Measurements from ENCODE around the gene HIPK2. TPM values are rescaled to one million over a fixed set of nuclear protein-coding genes. Genes with fewer than 3 reads are reported as not detected.

Gene HIPK2
- total RNA-seq, 6 donors from 2014 or later = 38.6 to 59.6 (median 45.9) TPM

- no peak for ATAC-seq (ENCODE audit: low FRiP score in 2 of 2)
- H3K36me3 ChIP-seq = peaks cover 21 to 80% (median 33%) of the 10 kb centered on the region in 4 donors
Observed at GRCh38 chr7:139610595-139610994, 167.2 kb downstream of the HIPK2 start.

GRCh38 chr7:139603896-139604295, 173.9 kb downstream of the HIPK2 start:
- WGBS, 2 donors = 73 to 88% methylated on average over 5 of the region's 5 CpGs
- no peak for ATAC-seq (ENCODE audit: low FRiP score in 2 of 2)
- H3K27ac ChIP-seq = no peak overlapping the region
- no peaks in the 10 kb centered on the region for H3K9me3 ChIP-seq
- H3K27me3 ChIP-seq = no peaks in the 10 kb centered on the region
- H3K4me1 ChIP-seq = no peaks in the 10 kb centered on the region
- DNase-seq = no peak
- H3K36me3 ChIP-seq = peaks cover 8 to 74% (median 43%) of the 10 kb centered on the region in 4 donors
- no peak overlapping the region for H3K4me3 ChIP-seq
- TF ChIP-seq, protein P1, sequence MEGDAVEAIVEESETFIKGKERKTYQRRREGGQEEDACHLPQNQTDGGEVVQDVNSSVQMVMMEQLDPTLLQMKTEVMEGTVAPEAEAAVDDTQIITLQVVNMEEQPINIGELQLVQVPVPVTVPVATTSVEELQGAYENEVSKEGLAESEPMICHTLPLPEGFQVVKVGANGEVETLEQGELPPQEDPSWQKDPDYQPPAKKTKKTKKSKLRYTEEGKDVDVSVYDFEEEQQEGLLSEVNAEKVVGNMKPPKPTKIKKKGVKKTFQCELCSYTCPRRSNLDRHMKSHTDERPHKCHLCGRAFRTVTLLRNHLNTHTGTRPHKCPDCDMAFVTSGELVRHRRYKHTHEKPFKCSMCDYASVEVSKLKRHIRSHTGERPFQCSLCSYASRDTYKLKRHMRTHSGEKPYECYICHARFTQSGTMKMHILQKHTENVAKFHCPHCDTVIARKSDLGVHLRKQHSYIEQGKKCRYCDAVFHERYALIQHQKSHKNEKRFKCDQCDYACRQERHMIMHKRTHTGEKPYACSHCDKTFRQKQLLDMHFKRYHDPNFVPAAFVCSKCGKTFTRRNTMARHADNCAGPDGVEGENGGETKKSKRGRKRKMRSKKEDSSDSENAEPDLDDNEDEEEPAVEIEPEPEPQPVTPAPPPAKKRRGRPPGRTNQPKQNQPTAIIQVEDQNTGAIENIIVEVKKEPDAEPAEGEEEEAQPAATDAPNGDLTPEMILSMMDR (IDR thresholded peaks at IDR 0.05) = no peak
- no peak for TF ChIP-seq POLR2A (IDR thresholded peaks at IDR 0.05)

More at GRCh38 chr7:139610595-139610994, 167.2 kb downstream of the HIPK2 start:
- H3K4me3 ChIP-seq = no peak overlapping the region
- no peaks in the 10 kb centered on the region for H3K9me3 ChIP-seq
- no peak for DNase-seq
- H3K4me1 ChIP-seq = no peaks in the 10 kb centered on the region
- H3K27ac ChIP-seq = no peak overlapping the region
- 93 to 95% methylated on average over 5 of the region's 5 CpGs for WGBS, 2 donors
- TF ChIP-seq, protein P1 (IDR thresholded peaks at IDR 0.05) = no peak
- TF ChIP-seq POLR2AphosphoS5 (IDR thresholded peaks at IDR 0.05) (no peak), EP300 (IDR thresholded peaks at IDR 0.05) (no peak), POLR2A (IDR thresholded peaks at IDR 0.05) (no peak)
- no peaks in the 10 kb centered on the region for H3K27me3 ChIP-seq

DNA sequence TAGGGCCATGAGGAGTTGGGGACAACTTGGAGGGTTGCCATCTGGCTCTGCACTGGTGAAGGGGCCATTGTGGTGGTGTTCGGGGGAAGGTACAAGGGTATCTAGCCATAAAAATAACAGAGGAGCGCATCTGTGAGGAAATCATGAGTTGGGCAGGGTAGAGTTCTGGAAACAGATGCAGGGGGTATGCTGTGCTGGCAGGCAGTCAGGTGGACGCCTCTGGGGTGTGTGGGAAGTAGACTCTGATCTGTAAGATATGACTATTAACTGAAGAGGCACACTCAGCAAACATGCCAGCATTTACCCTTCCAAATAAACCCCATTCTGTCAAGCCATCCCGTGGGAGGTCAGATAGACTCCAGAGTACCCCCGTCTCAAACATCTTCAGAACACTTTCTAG, 174.5 kb downstream of the HIPK2 start:
- TF ChIP-seq, protein P1 (IDR thresholded peaks at IDR 0.05) = no peak
- no peak for TF ChIP-seq POLR2AphosphoS5 (IDR thresholded peaks at IDR 0.05)
- 84 to 87% methylated on average over 5 of the region's 5 CpGs for WGBS, 2 donors
- Histone ChIP-seq H3K9me3 (no peaks in the 10 kb centered on the region), H3K36me3 (peaks cover 8 to 80% (median 44%) of the 10 kb centered on the region in 4 donors), H3K4me3 (no peak overlapping the region), H3K27me3 (no peaks in the 10 kb centered on the region), H3K27ac (no peak overlapping the region), H3K4me1 (no peaks in the 10 kb centered on the region)
- ATAC-seq (ENCODE audit: low FRiP score in 2 of 2) (no peak), DNase-seq (no peak)

GRCh38 chr7:139602143-139602722, 175.6 kb downstream of the HIPK2 start:
- Histone ChIP-seq H3K27me3 (no peaks in the 10 kb centered on the region), H3K27ac (no peak overlapping the region), H3K4me1 (no peaks in the 10 kb centered on the region), H3K9me3 (no peaks in the 10 kb centered on the region), H3K36me3 (peaks cover 8 to 83% (median 47%) of the 10 kb centered on the region in 4 donors), H3K4me3 (no peak overlapping the region)
- DNase-seq = no peak
- TF ChIP-seq EP300 (IDR thresholded peaks at IDR 0.05) = no peak
- TF ChIP-seq, protein P1 (IDR thresholded peaks at IDR 0.05) = peak in 3 of 6 experiments; percentile 29 to 40 (median 40)
- no peak for ATAC-seq (ENCODE audit: low FRiP score in 2 of 2)
- WGBS, 2 donors = 72 to 77% methylated on average over 7 of the region's 7 CpGs

DNA sequence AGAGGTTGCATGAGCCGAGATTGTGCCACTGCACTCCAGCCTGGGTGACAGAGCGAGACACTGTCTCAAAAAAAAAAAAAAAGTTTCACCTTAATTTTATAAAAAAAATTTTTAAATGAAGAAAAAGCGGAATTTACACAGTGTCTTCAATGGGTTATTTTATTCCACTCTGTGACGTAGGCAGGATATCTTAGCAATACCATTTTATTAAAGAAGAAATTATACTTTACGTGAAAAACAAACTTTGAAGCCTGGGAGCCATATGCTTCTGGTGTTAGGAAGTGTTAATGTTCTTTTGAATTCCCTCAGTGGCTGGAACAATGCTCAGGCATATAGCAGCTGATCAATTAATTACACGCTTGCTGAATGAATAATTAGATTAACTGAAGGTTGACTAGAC, 176.6 kb downstream of the HIPK2 start:
- Histone ChIP-seq H3K4me3 (no peak overlapping the region), H3K4me1 (no peaks in the 10 kb centered on the region), H3K27ac (no peak overlapping the region), H3K9me3 (no peaks in the 10 kb centered on the region), H3K36me3 (peaks cover 13 to 92% (median 56%) of the 10 kb centered on the region in 4 donors), H3K27me3 (no peaks in the 10 kb centered on the region)
- 98% methylated on average over 6 of the region's 6 CpGs for WGBS, 2 donors
- ATAC-seq (ENCODE audit: low FRiP score in 2 of 2) = no peak
- TF ChIP-seq POLR2A (IDR thresholded peaks at IDR 0.05) = no peak
- no peak for TF ChIP-seq POLR2AphosphoS5 (IDR thresholded peaks at IDR 0.05)
- TF ChIP-seq, protein P1 (IDR thresholded peaks at IDR 0.05) = no peak
- no peak for TF ChIP-seq EP300 (IDR thresholded peaks at IDR 0.05)
- DNase-seq = no peak
